Large intestine (tissue), 3 donors: Measurements from ENCODE around the gene ITPKB. TPM values are rescaled to one million over a fixed set of nuclear protein-coding genes. Genes with fewer than 3 reads are reported as not detected.

Source experiments
- DNase-seq, 2 donors: peaks; one replicate each; pipeline versions ENCODE4 v3.0.0 to v3.0.0-alpha.2; 2013
- H3K27ac ChIP-seq: one replicate; pipeline ENCODE4 v1.5.1; 2013; ENCODE audit warnings: low read length
- H3K27me3 ChIP-seq: 2 replicates; pipeline ENCODE4 v1.6.1; 2013; ENCODE audit warnings: low read length; ENCODE audit not compliant: control insufficient read depth, insufficient read depth
- H3K36me3 ChIP-seq: 2 replicates; pipeline ENCODE4 v1.6.1; 2013; ENCODE audit warnings: low read length; ENCODE audit not compliant: control insufficient read depth, insufficient read depth
- H3K4me1 ChIP-seq: one replicate; pipeline ENCODE4 v1.6.1; 2013; ENCODE audit warnings: low read length; ENCODE audit not compliant: control insufficient read depth, insufficient read depth
- H3K4me3 ChIP-seq: one replicate; pipeline ENCODE4 v1.5.1; 2013; ENCODE audit warnings: low read length
- H3K9me3 ChIP-seq: one replicate; pipeline ENCODE4 v1.6.1; 2013; ENCODE audit warnings: mild to moderate bottlenecking, low read depth, low read length, moderate library complexity; ENCODE audit not compliant: control insufficient read depth
- WGBS: methylation state at CpG from one replicate; pipeline ENCODE4 v1.1.5; 2013; ENCODE audit warnings: low lambda C conversion rate; ENCODE audit not compliant: insufficient coverage; 5-methylcytosine and 5-hydroxymethylcytosine counted together
- polyA plus RNA-seq: library from polyadenylated mRNA; unstranded; fragments of 120-200 nt; gene quantifications from one replicate; pipeline ENCODE4 v1.2.1, GENCODE V29; 2013

ITPKB gene
- polyA plus RNA-seq, 1 donor: 13.0 TPM

DNA sequence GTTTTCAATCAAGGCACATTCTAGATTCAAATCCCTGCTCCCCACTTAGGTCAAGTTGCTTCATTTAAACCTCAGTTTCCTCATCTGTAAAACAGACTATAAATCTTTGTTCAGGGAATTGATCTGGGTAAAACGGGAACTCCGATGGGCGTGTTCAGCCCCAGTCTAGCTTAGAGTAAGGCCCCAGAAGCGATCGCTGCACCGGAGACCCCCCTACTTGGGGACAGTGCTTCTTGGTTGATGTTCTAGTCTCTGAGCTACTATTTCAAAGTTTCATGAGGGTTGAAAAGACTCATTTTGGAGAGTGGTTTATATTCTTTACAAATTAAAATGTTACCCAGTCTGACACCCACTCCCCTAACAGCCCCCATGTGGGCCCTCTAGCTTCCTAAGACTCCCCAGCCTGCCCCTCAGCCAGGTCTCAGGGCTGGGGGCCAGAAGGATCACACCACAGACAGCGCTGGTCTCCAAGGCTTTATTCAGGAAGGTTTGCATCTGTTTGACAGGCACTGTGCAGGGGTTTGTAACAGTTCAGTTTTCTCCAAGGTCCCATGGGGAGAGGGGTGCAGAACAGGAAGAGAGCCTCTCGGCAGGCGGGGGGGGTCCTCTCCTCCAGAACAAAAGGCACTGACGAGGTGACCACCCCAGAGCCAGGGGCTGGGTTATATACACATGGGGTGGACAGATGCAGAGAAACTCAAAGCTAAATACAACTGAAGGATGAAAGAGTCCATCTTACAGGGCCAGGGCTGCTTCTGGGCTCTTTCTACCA lies 107.7 kb downstream of the ITPKB start:
- Histone ChIP-seq H3K4me3 (no peak overlapping the region), H3K27me3 (no peaks in the 10 kb centered on the region), H3K36me3 (peaks cover 17% of the 10 kb centered on the region), H3K9me3 (peaks cover 2% of the 10 kb centered on the region), H3K27ac (no peak overlapping the region), H3K4me1 (no peaks in the 10 kb centered on the region)
- WGBS: no CpG with 5 or more reads among the region's 10 CpGs
- DNase-seq: no peak

DNA sequence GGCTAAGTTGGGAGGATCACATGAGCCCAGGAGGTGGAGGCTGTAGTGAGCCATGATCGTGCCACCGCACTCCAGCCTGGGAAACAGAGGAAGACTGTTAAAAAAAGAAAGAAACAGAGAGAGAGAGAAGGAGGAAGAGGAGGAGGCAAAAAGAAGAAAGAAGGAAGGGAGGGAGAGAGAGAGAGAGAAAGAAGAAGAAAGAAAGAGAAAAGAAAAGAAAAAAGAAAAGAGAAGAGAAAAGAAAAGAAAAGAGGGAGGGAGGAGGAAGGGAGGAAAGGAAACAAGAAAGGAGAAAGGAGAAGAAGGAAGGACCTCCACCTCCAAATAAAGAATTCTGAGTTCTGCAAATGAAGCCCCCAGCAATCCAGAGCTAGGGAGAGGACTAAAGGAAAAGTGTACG lies 108.5 kb downstream of the ITPKB start:
- H3K27me3 ChIP-seq: no peaks in the 10 kb centered on the region
- peaks cover 7% of the 10 kb centered on the region for H3K9me3 ChIP-seq
- no peak for DNase-seq
- no peaks in the 10 kb centered on the region for H3K4me1 ChIP-seq
- WGBS: 100% methylated on average over 2 of the region's 3 CpGs
- H3K36me3 ChIP-seq: peaks cover 10% of the 10 kb centered on the region
- H3K4me3 ChIP-seq: no peak overlapping the region
- no peak overlapping the region for H3K27ac ChIP-seq

DNA sequence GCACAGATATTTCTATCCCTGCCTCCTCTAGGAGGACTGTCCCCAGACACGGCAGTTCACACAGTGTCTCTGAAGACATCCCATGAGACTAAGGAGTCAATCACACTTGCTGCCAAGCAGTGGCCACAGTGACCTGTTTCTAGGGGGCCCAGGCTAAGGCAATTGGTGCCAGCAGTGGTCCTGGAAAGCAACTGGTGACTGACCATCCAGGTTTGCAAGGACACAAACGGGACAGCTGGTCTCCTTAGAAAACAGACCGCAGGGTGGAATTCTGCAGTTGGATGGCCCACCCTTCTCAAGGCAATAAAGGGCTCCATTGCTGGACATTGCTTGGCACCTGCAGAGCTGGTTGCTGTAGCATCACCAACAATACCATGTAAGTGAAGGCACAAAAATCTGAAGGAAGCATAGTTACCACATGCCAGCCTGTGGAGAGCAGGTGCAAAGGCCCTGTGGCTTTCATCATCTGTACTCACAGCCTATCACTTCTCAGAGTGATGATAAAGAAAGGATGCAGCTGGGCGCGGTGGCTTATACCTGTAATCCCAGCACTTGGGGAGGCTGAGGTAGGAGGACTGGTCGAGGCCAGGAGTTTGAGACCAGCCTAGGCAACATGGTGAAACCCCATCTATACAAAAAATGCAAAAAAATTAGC lies 109.1 kb downstream of the ITPKB start:
- DNase-seq: no peak
- no CpG with 5 or more reads among the region's 6 CpGs for WGBS

DNA sequence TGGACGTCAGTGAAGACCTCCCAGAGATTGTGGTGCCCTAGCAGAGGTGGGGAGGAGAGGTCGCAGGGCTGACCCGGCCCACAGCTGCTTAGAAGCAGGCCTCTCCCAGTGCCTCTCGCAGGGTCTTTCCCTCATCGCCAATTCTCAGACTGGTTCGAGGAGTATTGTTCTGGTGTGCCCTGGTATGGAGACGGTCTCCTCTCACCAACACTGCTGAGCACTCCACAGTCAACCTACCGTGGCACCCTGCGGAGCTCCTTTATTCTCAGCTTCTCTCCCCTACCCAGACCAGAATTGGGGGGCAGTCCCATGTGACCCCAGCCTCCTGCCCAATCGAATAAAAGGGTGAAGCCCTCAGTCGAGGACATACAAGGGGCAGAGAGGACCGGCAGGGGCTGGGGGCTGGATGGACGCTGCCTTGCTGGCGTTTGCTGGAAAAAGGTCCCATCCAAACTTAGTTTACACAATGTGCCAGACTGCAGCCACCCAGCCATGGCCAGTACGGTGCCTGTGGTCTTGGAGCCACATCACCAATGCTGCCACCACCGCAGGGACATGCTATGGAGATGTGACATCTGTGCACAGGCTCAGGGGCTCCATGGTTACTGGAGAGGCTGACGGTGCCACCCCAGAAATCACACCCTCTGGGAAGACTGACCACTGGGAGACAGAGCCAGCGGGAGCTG lies 109.7 kb downstream of the ITPKB start:
- Histone ChIP-seq H3K4me1 (no peaks in the 10 kb centered on the region), H3K4me3 (no peak overlapping the region), H3K9me3 (peaks cover 7% of the 10 kb centered on the region), H3K36me3 (peaks cover 8% of the 10 kb centered on the region), H3K27me3 (no peaks in the 10 kb centered on the region), H3K27ac (no peak overlapping the region)
- WGBS: no CpG with 5 or more reads among the region's 18 CpGs
- DNase-seq: no peak

More for the DNA sequence above, 109.1 kb downstream of the ITPKB start:
- H3K27ac ChIP-seq: no peak overlapping the region
- no peaks in the 10 kb centered on the region for H3K27me3 ChIP-seq
- peaks cover 7% of the 10 kb centered on the region for H3K9me3 ChIP-seq
- no peak overlapping the region for H3K4me3 ChIP-seq
- H3K36me3 ChIP-seq: peaks cover 8% of the 10 kb centered on the region
- no peaks in the 10 kb centered on the region for H3K4me1 ChIP-seq

DNA sequence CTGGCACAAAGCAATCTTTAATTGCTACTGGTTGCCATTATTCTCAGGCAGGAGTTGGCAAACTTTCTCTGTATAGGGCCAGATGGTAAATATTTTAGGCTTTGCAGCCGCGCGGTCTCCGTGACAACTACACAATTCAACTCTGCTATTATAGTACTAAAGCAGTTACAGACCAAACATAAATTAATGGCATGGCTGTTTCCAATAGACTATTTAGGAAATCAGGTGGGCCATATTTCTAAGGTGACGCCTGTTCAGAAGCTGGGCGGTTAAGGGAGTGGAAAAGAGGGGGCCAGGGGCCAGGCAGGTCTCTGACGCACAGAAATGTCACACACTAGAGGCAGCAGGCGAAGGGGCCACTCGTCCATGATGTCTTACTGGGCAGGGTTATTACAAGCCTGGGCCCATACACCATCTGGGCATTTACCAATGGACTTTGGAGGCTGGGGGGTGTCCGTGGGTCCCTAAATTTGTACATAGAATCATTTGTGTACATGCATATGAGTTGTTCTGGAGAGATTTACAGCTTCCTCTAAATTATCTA lies 110.4 kb downstream of the ITPKB start:
- no peak for DNase-seq

DNA sequence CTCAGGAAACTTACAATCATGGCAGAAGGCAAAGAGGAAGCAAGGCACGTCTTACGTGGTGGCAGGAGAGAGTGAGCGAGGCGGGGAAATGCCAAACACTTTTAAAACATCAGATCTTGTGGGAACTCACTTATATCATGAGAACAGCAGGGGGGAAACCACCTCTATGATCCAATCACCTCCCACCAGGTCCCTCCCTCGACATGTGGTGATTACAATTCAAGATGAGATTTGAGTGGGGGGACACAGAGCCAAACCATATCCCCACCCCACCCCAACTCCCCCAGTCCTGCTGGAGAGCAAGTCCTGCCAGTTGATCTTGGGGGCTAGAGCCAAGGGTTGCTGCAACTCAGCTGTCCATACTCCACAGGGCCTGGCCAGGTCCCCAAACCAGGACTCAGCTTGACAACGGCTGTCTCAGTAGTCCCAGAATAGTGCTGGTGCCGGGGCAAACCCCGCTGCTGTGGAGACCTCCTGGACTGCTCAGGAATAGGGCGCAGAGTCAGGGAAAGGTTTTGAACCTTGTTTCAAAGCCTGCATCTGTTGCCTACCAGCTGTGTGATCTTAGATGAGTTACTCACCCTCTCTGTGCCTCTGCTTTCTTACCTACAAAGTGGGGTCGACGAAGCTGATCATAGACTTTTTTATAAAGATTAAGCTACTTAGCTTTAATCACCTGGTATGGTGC lies 111.0 kb downstream of the ITPKB start:
- H3K9me3 ChIP-seq: peaks cover 7% of the 10 kb centered on the region
- H3K27me3 ChIP-seq: no peaks in the 10 kb centered on the region
- H3K4me3 ChIP-seq: no peak overlapping the region
- H3K36me3 ChIP-seq: peaks cover 3% of the 10 kb centered on the region
- DNase-seq: no peak
- no peaks in the 10 kb centered on the region for H3K4me1 ChIP-seq
- 100% methylated on average over 2 of the region's 11 CpGs for WGBS
- H3K27ac ChIP-seq: no peak overlapping the region

More for the DNA sequence above, 110.4 kb downstream of the ITPKB start:
- Histone ChIP-seq H3K4me3 (no peak overlapping the region), H3K27ac (no peak overlapping the region), H3K4me1 (no peaks in the 10 kb centered on the region), H3K36me3 (peaks cover 8% of the 10 kb centered on the region), H3K9me3 (peaks cover 7% of the 10 kb centered on the region), H3K27me3 (no peaks in the 10 kb centered on the region)
- no CpG with 5 or more reads among the region's 10 CpGs for WGBS

DNA sequence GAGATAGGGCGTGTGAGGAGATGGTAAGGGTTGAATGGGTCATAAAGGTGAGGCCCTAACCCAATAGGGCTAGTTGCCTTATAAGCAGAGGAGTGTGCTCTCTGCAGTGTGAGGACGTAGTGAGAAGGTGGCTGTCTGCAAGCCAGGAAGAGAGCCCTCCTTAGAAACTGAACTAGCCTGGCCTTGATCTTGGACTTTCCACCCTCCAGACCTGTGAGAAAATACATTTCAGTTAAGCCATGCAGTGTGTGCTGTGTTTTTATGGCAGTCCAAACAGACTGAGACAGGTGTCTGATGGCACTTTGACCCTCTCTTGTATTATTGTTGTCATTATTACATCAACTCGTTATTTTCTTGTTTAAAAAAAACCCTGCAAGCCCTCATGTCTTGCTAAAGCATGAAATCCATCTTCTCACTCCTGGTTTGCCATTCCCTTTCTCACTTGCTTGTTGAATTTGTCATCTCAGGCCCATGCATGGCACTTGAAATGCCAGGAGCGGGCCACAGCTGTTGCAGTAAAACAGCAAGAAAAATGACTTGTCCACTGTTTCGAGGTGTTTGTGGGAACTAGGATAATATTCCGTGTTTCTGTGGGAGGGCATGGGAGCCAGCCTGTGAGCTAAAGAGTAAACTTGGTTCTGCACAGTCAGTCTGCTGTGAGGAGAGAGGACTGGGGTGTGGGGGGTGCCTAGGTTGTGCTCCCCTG lies 111.9 kb downstream of the ITPKB start:
- Histone ChIP-seq H3K27me3 (no peaks in the 10 kb centered on the region), H3K36me3 (no peaks in the 10 kb centered on the region), H3K27ac (no peak overlapping the region), H3K9me3 (peaks cover 7% of the 10 kb centered on the region), H3K4me3 (no peak overlapping the region), H3K4me1 (no peaks in the 10 kb centered on the region)
- peak in 1 of 2 donors; percentile 47 for DNase-seq
- 83% methylated on average over 1 of the region's 6 CpGs for WGBS

DNA sequence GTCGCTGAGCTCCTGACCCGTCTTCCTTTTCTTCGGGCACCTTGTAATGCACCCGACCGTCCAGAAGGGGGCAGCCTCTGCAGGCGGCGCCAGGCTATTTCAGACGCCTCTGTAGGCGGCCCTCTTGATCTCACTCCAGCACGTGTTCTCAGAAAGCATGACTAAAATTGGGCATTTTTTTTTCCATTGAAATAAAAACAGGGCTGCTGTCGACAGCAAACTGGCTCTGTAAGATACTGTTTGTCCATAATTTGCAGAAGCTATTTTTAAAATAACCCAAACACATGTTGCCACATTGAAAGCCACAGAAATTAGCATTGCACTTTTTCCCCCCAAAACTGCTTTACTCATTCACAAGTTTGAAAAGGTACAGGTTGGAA lies 112.5 kb downstream of the ITPKB start:
- H3K4me1 ChIP-seq: no peaks in the 10 kb centered on the region
- no peak for DNase-seq
- no peak overlapping the region for H3K27ac ChIP-seq
- H3K4me3 ChIP-seq: no peak overlapping the region
- no peaks in the 10 kb centered on the region for H3K27me3 ChIP-seq
- H3K9me3 ChIP-seq: peaks cover 7% of the 10 kb centered on the region
- WGBS: no CpG with 5 or more reads among the region's 11 CpGs
- no peaks in the 10 kb centered on the region for H3K36me3 ChIP-seq

DNA sequence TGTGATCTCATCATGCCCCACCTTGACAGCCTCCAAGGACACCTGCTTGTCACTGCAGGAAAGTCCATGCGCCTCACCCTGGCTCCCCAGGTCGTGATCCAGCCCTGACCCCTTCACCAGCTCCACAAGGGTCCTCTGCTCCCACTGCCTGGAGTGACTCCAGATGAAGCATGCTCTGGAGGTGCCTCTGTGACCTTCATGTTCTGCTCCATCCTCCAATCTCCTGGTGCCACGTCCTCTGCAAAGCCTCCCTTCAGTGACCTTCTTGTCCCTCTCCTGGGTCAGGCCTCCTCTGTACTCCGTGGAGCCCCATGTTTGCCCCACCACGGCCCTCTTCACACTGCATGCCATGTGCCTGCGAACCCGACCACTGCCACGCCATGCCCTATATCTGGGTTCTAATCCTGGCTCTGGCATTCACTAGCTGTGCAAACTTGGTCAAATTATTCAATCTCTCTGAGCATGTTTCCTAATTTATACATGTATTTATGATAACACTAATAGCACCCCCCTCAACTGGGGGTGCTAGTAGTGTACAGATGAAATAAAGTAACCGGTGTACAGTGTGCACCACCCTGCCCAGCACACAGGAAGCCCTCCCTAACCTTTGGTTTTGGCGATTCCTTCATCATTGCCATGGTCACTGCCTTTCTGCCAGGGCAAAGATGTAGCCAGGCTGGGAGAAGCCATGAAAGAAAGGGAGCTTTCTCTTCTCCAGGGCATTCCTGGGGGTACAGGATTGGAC lies 113.1 kb downstream of the ITPKB start:
- Histone ChIP-seq H3K36me3 (no peaks in the 10 kb centered on the region), H3K9me3 (peaks cover 7% of the 10 kb centered on the region), H3K4me3 (no peak overlapping the region), H3K27me3 (no peaks in the 10 kb centered on the region), H3K4me1 (no peaks in the 10 kb centered on the region), H3K27ac (no peak overlapping the region)
- WGBS: no CpG with 5 or more reads among the region's 10 CpGs
- no peak for DNase-seq
